HuH-7 (cell line): ENCODE measurements around the gene DERA.
"Not testable (repeated sequence)": the region's sequence is repeated elsewhere in the genome, so short reads cannot be mapped to it uniquely, and the experiment has no call there.

Experiments used
- DNase-seq: peaks from one replicate; pipeline ENCODE4 v3.0.0; 2011; ENCODE audit warnings: low spot score

The DERA gene

DNA sequence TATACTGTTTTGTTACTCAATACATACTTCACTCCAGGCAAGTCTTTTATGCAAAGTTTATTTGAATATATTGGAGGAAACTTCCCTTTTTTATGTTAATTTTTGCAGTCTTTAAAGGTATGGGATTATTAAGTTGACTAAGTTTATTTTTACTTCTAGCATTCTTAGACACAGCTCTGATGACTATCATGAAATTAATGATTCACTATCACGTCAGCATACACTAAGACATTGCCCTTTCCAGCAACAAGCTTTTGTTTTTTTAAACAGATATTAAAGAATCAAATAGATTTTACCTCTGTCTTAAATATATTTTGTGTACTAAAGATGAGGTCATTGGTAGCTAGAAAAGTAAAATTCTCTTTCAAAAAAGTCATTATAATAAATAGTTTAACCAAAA is 52.1 kb downstream of the DERA start:
- DNase-seq, result no peak

- no peak for DNase-seq
Observed at GRCh38 chr12:15966426-15966825, 55.3 kb downstream of the DERA start.

- DNase-seq, result not testable (repeated sequence)
Observed at GRCh38 chr12:15967053-15967452, 55.9 kb downstream of the DERA start.

DNA sequence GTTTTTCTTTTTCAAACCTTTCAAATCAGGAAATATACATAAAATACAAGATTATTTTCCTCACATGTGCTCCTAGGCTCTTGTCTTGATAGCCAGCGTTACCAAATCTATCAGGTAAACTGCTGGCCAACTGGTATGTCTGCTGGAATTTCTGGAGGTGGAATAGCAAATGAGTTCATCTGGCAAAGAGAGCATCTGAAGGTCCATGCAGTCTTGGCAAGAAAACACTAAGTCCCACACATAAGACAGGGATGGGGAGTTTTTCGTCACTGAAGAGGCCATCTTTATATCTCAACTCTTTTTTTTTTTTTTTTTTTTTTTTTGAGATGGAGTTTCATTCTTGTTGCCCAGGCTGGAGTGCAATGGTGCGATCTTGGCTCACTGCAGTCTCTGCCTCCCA is 60.1 kb downstream of the DERA start:
- no peak for DNase-seq

DNA sequence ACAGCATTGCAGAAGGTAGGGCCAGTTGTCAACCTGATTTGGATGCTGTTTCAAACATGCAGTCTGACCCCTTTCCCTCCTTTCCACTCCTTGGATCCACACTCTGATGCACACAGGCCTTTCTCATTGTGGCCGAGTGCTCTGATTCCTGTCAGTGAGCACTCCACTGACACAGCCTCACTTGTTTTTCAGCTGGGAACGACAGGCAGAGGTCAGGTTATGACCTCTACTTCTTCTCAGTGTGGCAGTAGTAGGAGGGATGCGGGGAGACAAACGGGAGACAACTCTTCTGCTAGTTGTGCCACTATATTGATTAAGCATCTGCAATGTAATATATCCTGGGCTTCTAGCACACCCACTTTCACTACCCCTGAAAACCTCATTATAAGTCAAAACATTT is 61.8 kb downstream of the DERA start:
- DNase-seq, result no peak

- no peak for DNase-seq
Observed at GRCh38 chr12:15977999-15978951, 67.1 kb downstream of the DERA start.

DNA sequence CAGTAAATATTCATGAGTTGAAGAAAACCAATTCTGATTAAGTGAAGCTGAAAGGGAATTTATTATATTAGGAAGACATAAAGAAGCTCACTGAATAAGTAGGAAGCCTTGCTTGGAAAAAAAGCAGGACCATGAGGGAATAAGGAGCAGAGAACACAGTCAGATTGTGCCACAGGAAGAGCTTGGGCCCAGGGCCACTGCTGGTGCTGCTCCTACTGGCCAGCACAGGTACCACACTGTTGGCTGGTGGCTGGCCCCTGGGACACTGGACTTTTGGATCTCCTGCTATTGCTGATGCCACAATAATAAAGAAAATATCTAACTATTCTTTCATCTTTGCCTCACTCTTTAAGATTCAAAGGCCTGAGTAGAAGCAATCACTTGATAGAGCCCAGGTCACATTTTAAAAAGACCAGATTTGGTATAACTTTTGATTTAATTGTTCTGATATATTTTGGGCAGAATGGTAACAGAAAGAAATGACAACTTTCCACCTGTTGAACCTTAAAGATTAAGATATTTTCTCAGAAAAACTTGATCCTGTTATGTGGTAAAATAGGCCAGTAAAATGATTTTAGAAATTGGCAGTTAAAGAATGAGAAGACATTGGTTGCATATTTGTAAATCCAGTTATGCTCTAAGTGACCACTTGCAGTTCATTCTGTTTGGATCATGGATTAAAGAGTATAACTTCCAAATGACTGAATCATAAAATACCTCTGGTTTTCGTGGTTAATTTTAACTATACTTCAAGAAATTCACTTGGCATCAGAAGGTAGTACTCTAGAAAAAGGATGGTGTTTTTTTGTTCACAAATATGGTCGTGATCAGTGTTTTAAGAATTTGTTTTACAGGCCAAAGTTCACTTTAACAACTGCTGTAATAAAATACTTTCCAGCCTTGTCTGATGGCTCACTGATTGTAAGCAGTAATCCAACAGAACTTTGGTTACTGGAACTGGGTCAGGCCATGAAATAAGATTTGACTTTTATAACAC is 68.3 kb downstream of the DERA start:
- DNase-seq, result peak; percentile 56

- DNase-seq, result no peak
Observed at GRCh38 chr12:15982071-15982470, 70.9 kb downstream of the DERA start.

DNA sequence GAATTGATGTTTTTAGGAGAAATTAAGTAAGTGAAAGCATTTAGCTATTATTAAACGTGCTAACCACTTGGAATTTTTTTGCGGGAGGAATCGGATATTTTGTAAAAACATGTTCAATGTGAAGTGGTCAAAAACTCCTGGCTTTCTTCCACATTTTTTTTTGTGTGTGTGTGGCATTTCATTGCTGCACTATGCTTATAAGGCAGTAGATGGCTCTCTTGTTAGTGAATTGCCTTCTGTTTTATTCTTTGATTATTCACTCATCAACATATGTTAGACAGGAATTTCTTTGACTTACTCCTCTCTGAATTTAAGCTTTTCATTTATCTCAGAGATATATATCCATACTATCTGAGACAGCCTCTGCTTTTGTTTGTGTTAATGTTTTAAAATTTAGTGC is 71.3 kb downstream of the DERA start:
- DNase-seq, result no peak

GRCh38 chr12:15982921-15983320 is 71.8 kb downstream of the DERA start:
- no peak for DNase-seq

DNA sequence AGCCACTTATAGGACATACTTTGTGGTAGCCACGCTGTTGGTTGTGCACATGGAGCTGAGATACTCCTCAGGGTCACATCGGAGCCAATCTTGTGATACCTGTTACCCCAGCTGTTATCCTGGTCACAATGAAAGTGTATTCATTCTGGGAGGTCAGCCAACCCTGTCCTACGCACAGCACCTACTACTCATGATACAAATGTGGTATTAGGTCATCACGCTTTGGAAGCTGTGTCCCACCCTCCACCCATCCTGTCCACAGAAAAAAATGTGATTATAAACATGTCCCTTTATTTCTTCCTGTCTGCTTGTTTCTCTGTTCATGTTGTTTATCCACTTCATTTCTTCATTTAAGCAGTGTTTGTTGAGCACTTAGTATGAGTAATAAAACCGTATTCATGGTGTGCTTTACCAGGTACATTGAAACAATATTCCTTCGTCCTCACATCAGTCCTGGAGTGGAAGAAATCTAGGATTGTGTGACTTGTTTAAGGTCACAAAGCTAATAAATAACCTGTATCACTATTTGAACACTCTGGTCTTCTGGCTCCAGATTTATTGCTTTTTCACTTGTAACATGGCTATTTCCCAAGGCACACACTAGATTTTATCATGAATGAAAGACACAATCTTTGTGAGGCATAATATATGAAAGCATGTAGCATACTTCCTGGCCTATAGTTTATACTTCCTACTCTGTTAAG is 73.1 kb downstream of the DERA start:
- no peak for DNase-seq

DNA sequence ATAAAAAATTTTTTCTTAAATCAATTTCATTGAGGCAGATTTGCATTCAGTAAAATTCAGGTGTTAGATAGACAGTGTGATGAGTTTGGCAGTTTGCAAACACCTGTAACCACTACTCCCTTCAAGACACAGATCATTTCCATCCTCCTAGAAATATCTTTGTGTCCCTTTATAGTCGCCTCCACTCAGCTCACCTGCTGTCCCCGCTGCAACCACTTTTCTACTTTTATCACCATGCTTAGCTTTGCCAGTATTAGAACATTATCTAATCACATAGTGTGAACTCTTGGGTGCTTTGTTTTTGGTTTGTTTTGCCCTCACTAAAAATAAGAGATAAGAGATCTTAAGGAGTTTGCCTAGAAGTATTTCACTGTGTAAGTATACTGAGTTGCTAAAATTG is 73.8 kb downstream of the DERA start:
- no peak for DNase-seq

DNA sequence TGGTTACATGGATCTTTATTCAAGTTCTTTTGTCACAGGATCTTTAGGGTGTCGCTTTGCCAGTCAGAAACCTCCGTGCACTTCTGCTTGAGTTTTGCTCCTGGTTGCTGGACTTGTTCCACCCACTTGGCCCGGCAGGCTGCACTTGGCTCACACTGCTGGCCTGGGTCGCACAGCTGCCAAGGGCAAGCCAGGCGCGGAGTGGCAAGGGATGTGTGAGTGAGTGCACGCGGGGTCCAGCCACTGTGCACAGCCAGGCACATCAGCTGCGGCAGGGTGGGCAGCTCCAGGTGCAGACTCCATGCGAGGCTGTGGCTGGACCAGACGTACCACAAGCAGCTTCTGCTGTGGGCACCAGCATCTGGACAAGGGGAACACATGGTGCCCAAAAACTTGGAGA is 76.6 kb downstream of the DERA start:
- DNase-seq, result no peak

GRCh38 chr12:15988983-15989755 is 78.0 kb downstream of the DERA start:
- no peak for DNase-seq

- no peak for DNase-seq
Observed at GRCh38 chr12:15995801-15996200, 84.7 kb downstream of the DERA start.

- no peak for DNase-seq
Observed at GRCh38 chr12:15996254-15996653, 85.1 kb downstream of the DERA start.

- DNase-seq, result no peak
Observed at GRCh38 chr12:15996948-15997347, 85.8 kb downstream of the DERA start.

GRCh38 chr12:15997910-15998309 is 86.8 kb downstream of the DERA start:
- no peak for DNase-seq

DNA sequence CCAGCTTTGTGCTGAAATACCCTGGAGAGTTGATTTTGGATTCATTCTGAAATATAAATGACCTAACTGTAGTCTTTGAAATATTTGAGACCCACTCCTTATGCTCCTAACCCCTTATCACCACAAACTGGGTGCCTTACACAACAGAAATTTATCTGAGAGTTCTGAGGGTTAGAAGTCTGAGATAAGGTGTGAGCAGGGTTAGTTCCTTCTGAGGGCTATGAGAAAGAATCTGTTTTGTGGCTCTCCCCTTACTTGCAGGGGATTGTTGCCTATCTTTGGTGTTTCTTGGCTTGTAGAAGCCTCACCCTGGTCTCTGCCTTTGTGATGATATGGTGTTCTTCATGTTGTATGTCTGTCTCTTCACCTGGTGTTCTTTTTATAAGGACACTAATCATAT is 91.7 kb downstream of the DERA start:
- no peak for DNase-seq

- no peak for DNase-seq
Observed at GRCh38 chr12:16003460-16003859, 92.3 kb downstream of the DERA start.

GRCh38 chr12:16006752-16007151 is 95.6 kb downstream of the DERA start:
- DNase-seq, result no peak
